DMS153 treated with DMSO at 0.1 percent for 48 hours (cell line): ENCODE results near the gene SPATA31D3.
"Not testable (repeated sequence)": the region's sequence is repeated elsewhere in the genome, so short reads cannot be mapped to it uniquely, and the experiment has no call there.

Experiments
- DNase-seq: peaks from one replicate; lab custom pipeline; 2025; ENCODE audit not compliant: unreplicated experiment; lab: John Stamatoyannopoulos, UW

The SPATA31D3 gene

DNA sequence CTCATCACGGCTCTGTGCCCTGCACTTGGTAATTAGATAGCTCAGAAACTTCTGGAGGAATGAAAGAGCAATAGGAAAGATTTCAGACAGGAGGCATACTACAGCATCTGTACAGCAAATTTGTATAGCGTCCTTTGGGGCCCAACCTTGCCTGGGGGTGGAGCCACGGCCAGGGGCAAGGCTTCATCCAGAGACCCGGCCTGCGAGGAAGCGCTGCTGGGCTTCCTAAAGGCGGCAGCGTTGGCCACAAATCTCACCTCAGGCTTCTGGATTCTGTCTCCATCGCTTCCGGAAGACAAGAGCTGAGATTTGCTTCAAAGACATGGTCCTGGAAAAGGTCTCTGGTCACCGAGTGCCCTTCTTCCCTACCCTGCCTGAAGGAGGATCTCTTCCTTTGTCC, 33.1 kb downstream of the SPATA31D3 start:
- no peak for DNase-seq

DNA sequence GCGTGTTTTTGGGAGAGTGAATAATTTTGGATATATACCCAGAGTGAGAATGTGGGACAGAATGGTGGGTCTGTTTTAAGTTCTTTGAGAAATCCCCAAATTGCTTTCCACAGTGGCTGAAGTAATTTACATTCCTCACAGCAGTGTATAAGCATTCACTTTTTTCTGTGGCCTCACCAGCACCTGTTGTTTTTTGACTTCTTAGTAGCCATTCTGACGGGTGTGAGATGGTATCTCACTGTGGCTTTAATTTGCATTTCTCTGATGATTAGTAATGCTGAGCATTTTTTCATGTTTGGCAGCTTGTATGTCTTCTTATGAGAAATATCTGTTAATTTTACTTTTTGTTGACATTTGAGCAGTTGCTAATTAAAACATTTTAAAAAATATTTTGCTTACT, 35.9 kb downstream of the SPATA31D3 start:
- no peak for DNase-seq

DNA sequence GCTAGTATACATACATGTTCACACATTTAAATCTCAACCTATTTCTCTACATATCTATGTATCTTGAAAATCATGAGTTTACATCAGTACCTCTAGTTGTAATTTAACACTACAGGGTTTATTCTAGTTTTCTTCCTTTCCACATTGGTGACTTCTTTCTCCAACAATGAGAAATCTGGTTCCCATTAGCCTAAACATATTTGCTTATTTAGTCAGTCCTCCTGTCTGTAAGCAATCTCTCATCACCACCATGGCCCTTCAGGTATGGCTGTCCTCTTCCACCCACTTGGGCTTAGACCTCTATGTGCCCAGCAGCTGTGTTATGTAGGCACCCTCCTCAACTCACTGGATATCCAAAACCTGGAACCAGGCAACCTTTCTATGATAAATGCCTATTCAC, 37.3 kb downstream of the SPATA31D3 start:
- DNase-seq: no peak

DNA sequence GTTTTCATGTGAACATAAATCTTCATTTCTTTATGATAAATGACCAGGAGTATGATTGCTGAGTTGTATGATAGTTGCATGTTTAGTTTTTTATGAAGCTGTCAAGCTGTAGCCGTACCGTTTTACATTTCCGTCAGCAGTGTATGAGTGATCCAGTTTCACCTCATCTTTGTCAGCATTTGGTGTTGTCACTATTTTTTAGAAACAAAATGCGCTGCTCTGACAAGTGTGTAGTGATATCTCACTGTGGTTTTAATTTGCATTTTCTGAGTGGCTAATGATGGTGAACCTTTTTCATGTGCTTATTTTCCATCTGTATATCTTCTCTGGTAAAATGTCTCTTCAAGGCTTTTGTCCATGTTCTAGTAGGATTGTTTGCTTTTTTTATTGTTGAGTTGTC, 38.6 kb downstream of the SPATA31D3 start:
- DNase-seq: no peak

DNA sequence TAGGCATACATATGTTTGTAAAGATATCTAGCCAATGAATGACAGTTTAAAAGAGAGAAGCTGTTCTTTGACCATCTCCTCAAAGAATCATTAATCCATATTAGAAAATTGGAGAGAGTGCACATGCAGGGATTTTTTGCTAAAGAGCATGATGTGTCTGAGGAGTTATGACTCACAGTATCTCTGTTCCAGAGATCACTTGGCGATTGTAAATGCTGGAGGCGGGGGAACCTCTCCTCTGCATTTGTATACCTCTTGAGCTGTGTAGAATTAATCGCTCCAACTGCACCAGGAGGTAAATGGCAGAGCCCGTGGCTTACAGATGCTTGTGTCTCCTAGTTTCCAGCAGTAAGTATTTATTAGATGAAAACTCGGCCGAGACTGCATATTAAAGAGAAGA, 41.6 kb downstream of the SPATA31D3 start:
- DNase-seq: no peak

DNA sequence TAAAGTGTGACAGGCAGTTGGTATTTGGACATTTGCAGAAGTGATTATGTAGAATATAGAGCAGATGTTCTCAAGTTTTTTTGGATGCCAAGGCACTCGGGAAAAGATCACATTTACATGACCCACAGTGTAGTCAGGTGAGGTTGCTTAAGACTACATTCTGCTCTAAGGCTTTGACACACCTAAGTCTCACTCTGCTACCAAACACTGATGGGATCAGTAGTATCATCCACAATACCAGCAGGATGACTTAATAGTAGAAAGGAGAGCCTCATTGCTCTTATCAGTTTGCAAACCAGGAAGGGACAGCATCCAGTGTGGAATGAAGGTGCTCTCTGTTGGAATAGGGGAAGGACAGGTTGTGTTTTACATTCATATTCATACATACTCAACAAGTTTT, 42.8 kb downstream of the SPATA31D3 start:
- DNase-seq: no peak

DNA sequence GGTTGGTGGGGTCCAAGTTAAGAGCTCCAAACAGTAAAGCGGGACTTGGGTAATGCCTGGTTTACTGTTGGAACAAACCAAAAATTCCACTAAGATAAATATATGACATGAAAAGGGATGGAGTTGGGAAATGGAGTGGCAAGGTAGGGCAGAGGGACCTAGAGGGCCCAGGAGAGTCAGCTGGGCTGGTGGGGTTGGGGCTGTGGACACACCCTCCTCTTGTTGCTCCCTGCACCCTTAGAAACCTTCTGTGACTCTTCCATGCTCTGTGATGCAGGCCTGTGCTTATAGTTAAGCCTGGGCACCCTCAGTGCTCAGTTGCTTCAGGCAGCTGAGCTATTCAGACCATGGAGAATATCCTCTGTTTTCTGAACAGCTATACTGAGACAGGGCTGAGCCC, 45.2 kb downstream of the SPATA31D3 start, which contains the start of gene SPATA31D1:
TSS of gene SPATA31D1 (plus strand) at position 301 of the 400 bp plus-strand sequence. CDS start at position 348, 47 bp downstream.
- not testable (repeated sequence) for DNase-seq

DNA sequence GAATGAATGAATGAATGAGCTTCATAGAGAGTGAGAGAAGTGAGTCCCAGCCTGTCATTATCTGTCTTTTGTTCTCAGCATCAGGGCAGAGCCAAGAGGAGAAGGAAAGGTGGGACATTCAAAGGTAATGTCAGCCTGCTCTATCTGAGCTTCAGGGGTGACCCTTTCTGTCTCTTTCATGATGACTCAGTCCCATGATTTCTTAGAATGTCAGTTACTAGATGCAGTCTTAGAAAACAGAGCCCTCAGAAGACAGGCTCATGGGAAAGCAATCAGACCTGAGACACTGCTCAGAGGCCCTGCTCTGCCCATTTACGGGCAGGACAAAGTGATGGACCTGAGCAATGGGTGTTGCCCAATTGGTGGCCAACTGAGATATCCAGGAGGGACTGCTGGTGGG, 46.4 kb downstream of the SPATA31D3 start:
- no peak for DNase-seq

DNA sequence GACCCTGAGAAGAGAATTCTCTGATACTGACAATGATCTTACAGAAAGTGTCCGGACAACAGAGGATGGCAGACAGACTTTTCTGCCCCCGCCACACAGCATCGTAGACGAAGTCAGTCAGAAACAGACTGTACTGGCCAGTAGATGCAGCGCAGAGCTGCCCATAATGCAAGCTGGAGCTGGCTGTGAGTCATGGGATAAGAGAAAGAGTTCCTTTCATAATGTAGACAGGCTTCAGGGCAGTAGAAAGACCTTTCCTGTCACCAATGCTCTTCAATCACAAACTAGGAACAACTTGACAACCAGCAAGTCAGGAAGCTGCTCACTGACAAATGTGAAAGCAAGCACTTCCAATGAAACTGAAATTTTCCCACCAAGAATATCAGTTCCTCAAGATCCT, 50.4 kb downstream of the SPATA31D3 start:
- no peak for DNase-seq
